ENCODE results near the gene NTM. TPM values are rescaled to one million over a fixed set of nuclear protein-coding genes. Genes with fewer than 3 reads are reported as not detected.

Gene NTM
- total RNA-seq, 1 donor: 52.2 TPM

DNA sequence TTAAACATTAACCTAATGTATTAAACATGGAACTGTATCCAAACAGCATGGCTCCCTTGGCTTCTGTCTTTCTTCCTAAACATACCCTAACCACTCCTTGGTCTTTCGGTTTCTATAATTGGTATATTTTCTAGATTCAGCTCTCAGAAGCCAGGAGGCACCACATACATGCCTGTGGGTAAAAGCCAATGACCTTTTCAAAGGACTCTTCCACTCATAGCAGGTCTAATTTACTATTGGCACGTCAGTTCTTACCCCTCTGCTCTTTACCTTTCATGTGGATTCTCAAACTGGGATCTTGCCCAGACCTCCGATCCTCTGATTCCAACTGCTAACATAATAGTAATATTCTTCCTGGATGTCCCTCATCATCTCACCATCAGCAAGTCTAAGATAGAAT is 835.1 kb downstream of the NTM start:
- TF ChIP-seq, protein P1, sequence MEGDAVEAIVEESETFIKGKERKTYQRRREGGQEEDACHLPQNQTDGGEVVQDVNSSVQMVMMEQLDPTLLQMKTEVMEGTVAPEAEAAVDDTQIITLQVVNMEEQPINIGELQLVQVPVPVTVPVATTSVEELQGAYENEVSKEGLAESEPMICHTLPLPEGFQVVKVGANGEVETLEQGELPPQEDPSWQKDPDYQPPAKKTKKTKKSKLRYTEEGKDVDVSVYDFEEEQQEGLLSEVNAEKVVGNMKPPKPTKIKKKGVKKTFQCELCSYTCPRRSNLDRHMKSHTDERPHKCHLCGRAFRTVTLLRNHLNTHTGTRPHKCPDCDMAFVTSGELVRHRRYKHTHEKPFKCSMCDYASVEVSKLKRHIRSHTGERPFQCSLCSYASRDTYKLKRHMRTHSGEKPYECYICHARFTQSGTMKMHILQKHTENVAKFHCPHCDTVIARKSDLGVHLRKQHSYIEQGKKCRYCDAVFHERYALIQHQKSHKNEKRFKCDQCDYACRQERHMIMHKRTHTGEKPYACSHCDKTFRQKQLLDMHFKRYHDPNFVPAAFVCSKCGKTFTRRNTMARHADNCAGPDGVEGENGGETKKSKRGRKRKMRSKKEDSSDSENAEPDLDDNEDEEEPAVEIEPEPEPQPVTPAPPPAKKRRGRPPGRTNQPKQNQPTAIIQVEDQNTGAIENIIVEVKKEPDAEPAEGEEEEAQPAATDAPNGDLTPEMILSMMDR (IDR thresholded peaks at IDR 0.05; ENCODE audit: insufficient read depth, low read length): no peak
- H3K4me3 ChIP-seq (ENCODE audit: low read depth, low read length): no peak overlapping the region
- DNase-seq (ENCODE audit: low read depth): no peak

DNA sequence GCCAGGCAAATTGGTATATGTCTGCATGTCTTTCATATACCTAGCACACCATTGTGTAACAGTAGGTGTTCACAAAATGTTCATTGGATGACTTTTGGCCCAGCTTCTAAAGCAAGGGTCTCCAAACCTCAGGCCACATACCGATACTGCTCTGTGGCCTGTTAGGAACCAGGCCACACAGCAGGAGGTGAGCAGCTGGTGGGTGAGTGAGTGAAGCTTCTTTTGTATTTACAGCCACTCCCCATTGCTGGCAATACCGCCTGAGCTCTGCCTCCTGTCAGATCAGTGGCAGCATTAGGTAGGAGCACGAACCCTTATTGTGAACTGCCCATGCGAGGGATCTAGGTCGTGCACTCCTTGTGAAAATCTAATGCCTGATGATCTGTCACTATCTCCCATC is 836.6 kb downstream of the NTM start:
- TF ChIP-seq, protein P1 (IDR thresholded peaks at IDR 0.05; ENCODE audit: insufficient read depth, low read length): no peak
- no peak for DNase-seq (ENCODE audit: low read depth)

DNA sequence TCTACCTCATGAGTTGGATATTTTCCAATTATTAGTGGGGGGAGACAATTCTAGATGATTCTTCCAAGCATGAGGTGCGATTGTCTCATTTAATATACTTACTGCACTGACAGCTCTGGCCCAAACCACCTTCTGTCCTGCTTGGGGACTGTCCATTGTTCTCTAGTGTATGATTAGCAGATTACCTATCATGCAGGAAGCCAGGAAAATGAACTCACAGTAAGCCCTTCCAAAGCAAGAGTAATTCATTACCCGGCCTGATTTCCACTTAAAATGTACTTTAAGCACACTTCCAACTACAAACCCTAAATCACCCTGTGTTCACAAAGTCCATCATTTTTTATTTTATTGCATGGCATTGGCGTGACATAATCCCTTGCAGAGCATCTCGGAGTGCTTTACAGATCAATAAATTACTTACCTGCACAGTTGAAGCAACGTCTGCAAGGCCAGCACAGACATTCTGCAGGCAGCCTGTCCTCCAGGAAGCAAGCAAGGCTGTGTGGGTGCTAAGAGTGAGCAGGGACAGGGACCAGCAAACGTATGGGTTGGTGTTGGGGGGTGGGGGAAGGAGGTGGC is 838.2 kb downstream of the NTM start:
- H3K4me3 ChIP-seq (ENCODE audit: low read depth, low read length): no peak overlapping the region
- DNase-seq (ENCODE audit: low read depth): no peak
- TF ChIP-seq, protein P1 (IDR thresholded peaks at IDR 0.05; ENCODE audit: insufficient read depth, low read length): no peak

More for the DNA sequence above, 836.6 kb downstream of the NTM start:
- no peak overlapping the region for H3K4me3 ChIP-seq (ENCODE audit: low read depth, low read length)

DNA sequence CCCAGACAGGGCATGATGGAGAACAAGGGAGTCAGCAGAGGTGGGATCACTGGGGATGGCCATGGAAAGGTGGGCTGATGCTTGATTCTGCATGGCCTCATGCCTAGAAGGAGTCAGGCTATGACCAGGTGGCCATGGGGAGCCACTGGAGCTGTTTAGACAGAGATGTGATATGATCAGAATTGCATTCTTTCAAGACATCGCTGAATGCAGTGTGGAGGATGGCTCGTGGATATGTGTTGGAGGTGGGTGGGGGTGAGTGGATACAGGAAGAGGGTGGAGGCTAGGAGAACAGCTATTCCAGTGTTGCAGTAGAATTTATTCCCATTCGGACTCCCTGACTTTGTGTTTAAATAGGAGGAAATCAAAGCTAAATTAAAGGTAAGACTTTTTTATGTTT is 841.1 kb downstream of the NTM start:
- no peak for DNase-seq (ENCODE audit: low read depth)
- H3K4me3 ChIP-seq (ENCODE audit: low read depth, low read length): no peak overlapping the region
- TF ChIP-seq, protein P1 (IDR thresholded peaks at IDR 0.05; ENCODE audit: insufficient read depth, low read length): no peak

- no peak for DNase-seq (ENCODE audit: low read depth)
- TF ChIP-seq, protein P1 (IDR thresholded peaks at IDR 0.05; ENCODE audit: insufficient read depth, low read length): no peak
Measured at GRCh38 chr11:132217856-132218255, 847.4 kb downstream of the NTM start.

DNA sequence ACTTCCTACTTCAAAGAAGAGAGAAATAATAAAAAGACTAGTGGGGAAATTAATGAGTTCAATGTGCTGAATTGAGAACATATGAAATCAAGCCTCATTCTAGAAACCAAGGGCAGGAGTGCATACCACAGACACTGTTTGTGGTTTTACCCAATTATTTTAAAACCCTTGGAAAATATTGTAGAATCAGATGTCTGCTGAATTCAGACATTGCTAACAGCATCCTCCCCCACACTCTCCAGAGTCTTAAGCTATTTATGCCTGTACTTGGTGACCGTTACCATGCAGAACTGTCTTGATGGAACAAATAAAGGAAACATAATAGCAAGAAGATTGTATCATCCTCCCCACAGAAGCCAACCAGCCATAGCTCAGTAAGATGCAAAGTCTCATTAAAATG is 850.1 kb downstream of the NTM start:
- TF ChIP-seq, protein P1 (IDR thresholded peaks at IDR 0.05; ENCODE audit: insufficient read depth, low read length): no peak
- H3K4me3 ChIP-seq (ENCODE audit: low read depth, low read length): no peak overlapping the region
- peak; percentile 53 for DNase-seq (ENCODE audit: low read depth)

More at GRCh38 chr11:132217856-132218255, 847.4 kb downstream of the NTM start:
- no peak overlapping the region for H3K4me3 ChIP-seq (ENCODE audit: low read depth, low read length)

DNA sequence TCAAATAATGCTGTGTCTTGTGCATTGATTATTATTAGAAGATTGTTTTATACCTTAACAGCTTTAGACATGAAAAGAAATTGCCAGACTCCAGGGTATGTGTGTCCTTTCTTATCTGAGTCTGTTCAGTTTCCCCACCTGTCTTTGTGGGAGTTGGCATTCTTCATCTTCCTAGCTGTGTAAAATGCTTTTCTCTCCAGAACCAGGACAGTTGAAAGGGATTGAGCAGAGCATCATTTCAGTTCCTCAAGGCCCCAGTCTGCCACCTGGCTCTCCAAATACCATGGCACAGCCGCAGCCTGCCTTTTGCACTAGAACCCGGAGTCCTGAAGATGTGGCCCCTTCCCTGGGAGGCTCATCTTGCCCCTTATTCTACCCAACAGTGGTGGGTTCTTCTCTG is 851.9 kb downstream of the NTM start:
- H3K4me3 ChIP-seq (ENCODE audit: low read depth, low read length): no peak overlapping the region
- no peak for DNase-seq (ENCODE audit: low read depth)
- TF ChIP-seq, protein P1 (IDR thresholded peaks at IDR 0.05; ENCODE audit: insufficient read depth, low read length): no peak

Data from fibroblast of the aortic adventitia (primary cell).